Measurements from ENCODE around the gene TTC5.
A peak's percentile ranks its signal among the peaks of the same experiment; 100 is the strongest.

TTC5 gene

DNA sequence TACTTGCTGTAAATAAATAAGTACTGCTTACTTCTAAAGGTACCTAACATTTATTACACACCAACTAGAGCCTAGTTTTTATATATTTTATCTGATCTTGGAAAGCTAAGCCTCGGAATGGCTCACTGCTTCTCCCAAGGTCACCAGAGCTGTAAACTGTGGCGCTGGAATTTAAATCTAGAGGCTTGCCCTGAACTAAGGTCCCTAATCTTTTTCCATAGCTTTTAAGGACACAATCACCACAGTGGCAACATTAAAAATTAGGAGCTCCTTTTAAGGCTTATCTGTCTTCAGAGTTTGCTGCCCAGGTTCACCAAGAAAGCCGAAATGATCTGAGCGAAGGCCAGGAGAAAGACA is 26.7 kb upstream of the TTC5 start:
- Histone ChIP-seq H3K4me3 (IDR thresholded peaks at IDR 0.05; ENCODE audit: insufficient read depth, low read depth, low read length) (peak overlapping the region; percentile 51), H2AFZ (ENCODE audit: low read depth) (peak overlapping the region; percentile 48; the same call in 1 of the 2 replicates), H4K20me1 (ENCODE audit: insufficient read depth) (no peaks in the 10 kb centered on the region), H3K9ac (peak overlapping the region; percentile 61; the same call in 1 of the 2 replicates), H3K4me1 (ENCODE audit: low read depth, poor library complexity, severe bottlenecking) (peaks cover 23% of the 10 kb centered on the region), H3K27ac (peak overlapping the region; percentile 64), H3K79me2 (ENCODE audit: insufficient read depth, low read depth) (peaks cover 42% of the 10 kb centered on the region), H3K4me2 (peak overlapping the region; percentile 73), H3K36me3 (ENCODE audit: insufficient read depth) (no peaks in the 10 kb centered on the region), H3K27me3 (ENCODE audit: insufficient read depth, low read depth) (no peaks in the 10 kb centered on the region)
- TF ChIP-seq, protein P1, sequence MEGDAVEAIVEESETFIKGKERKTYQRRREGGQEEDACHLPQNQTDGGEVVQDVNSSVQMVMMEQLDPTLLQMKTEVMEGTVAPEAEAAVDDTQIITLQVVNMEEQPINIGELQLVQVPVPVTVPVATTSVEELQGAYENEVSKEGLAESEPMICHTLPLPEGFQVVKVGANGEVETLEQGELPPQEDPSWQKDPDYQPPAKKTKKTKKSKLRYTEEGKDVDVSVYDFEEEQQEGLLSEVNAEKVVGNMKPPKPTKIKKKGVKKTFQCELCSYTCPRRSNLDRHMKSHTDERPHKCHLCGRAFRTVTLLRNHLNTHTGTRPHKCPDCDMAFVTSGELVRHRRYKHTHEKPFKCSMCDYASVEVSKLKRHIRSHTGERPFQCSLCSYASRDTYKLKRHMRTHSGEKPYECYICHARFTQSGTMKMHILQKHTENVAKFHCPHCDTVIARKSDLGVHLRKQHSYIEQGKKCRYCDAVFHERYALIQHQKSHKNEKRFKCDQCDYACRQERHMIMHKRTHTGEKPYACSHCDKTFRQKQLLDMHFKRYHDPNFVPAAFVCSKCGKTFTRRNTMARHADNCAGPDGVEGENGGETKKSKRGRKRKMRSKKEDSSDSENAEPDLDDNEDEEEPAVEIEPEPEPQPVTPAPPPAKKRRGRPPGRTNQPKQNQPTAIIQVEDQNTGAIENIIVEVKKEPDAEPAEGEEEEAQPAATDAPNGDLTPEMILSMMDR (conservative IDR thresholded peaks at IDR 0.05; ENCODE audit: low read depth, low read length): no peak

DNA sequence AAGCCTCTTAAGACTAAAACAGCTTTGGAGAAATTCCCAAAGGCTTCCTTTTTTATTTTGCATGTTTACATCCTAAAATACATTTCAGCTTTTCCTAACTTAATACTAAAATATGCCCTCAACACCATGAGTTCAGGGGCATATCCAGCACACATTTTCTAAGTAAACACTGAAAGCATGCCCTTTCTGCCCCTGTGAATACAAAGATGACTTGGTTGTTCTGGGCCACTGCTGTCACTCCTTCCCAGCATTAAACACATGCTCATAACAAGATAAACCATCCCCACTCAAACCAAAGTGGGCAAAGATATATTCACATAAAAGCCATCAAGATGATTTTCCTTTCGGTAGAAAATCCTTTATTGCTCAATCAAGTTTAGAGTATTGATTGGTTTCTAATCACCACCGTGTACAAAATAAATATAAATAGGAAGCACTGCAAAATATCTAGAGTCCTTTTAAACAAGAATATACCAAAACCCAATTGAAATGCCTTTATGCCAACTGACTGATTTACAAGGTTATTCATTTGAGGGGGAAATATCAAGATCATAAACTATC is 25.4 kb upstream of the TTC5 start:
- H4K20me1 ChIP-seq (ENCODE audit: insufficient read depth): no peaks in the 10 kb centered on the region
- H3K4me1 ChIP-seq (ENCODE audit: low read depth, poor library complexity, severe bottlenecking): peaks cover 29% of the 10 kb centered on the region
- no peaks in the 10 kb centered on the region; the same call in 1 of the 2 replicates for H3K36me3 ChIP-seq (ENCODE audit: insufficient read depth)
- H3K4me2 ChIP-seq: peak overlapping the region; percentile 11; the same call in 1 of the 2 replicates
- H3K27me3 ChIP-seq (ENCODE audit: insufficient read depth, low read depth): no peaks in the 10 kb centered on the region
- TF ChIP-seq, protein P1 (conservative IDR thresholded peaks at IDR 0.05; ENCODE audit: low read depth, low read length): no peak
- peaks cover 42% of the 10 kb centered on the region for H3K79me2 ChIP-seq (ENCODE audit: insufficient read depth, low read depth)
- no peak overlapping the region for H3K9ac ChIP-seq
- no peak overlapping the region for H3K27ac ChIP-seq
- H2AFZ ChIP-seq (ENCODE audit: low read depth): no peak overlapping the region
- no peak overlapping the region for H3K4me3 ChIP-seq (IDR thresholded peaks at IDR 0.05; ENCODE audit: insufficient read depth, low read depth, low read length)

DNA sequence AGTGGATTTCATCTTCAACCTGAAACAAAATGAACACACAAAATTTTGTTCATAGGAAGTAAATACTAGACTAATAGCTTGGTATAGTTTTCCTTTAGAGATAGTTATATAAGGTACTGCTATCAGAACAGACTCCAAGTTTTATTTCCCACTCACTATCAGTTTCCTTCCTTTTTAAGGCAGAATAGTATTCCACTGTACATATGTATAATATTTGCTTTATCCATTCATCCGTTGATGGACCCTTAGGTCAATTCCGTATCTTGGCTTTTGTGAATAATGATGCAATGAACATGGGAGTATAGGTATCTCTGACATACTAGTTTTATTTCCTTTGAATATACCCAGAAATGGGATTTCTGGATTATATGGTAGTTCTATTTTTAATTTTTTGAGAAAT is 23.6 kb upstream of the TTC5 start:
- H3K9ac ChIP-seq: no peak overlapping the region
- no peaks in the 10 kb centered on the region; the same call in 1 of the 2 replicates for H3K36me3 ChIP-seq (ENCODE audit: insufficient read depth)
- H3K4me3 ChIP-seq (IDR thresholded peaks at IDR 0.05; ENCODE audit: insufficient read depth, low read depth, low read length): no peak overlapping the region
- H3K4me2 ChIP-seq: no peak overlapping the region
- H3K27me3 ChIP-seq (ENCODE audit: insufficient read depth, low read depth): no peaks in the 10 kb centered on the region
- peaks cover 42% of the 10 kb centered on the region for H3K79me2 ChIP-seq (ENCODE audit: insufficient read depth, low read depth)
- no peak overlapping the region for H2AFZ ChIP-seq (ENCODE audit: low read depth)
- H3K4me1 ChIP-seq (ENCODE audit: low read depth, poor library complexity, severe bottlenecking): peaks cover 29% of the 10 kb centered on the region
- TF ChIP-seq, protein P1 (conservative IDR thresholded peaks at IDR 0.05; ENCODE audit: low read depth, low read length): no peak
- H4K20me1 ChIP-seq (ENCODE audit: insufficient read depth): no peaks in the 10 kb centered on the region
- H3K27ac ChIP-seq: no peak overlapping the region

DNA sequence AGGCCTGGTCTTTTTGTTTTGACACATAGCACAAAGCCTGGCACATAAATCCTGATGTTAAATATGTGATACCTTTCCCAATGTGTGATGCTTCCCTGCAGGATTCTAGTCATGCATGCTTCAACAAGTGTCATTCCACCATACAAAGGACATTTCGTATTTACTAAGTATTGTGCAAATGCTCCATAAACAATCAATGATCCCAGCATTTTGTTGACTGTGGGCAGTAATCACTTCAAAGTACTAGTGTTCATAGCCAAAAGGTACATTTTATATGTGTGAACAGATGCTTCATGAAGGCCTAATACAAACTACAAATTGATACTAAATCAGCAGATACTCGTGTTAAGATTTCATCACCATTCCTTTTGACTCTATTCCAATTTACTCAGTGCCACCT is 23.0 kb upstream of the TTC5 start:
- H3K27ac ChIP-seq: no peak overlapping the region
- no peaks in the 10 kb centered on the region; the same call in 1 of the 2 replicates for H3K36me3 ChIP-seq (ENCODE audit: insufficient read depth)
- H3K4me2 ChIP-seq: no peak overlapping the region
- H3K9ac ChIP-seq: no peak overlapping the region
- no peak overlapping the region for H2AFZ ChIP-seq (ENCODE audit: low read depth)
- peaks cover 25% of the 10 kb centered on the region for H3K4me1 ChIP-seq (ENCODE audit: low read depth, poor library complexity, severe bottlenecking)
- no peaks in the 10 kb centered on the region for H4K20me1 ChIP-seq (ENCODE audit: insufficient read depth)
- TF ChIP-seq, protein P1 (conservative IDR thresholded peaks at IDR 0.05; ENCODE audit: low read depth, low read length): no peak
- H3K27me3 ChIP-seq (ENCODE audit: insufficient read depth, low read depth): no peaks in the 10 kb centered on the region
- peaks cover 42% of the 10 kb centered on the region for H3K79me2 ChIP-seq (ENCODE audit: insufficient read depth, low read depth)
- H3K4me3 ChIP-seq (IDR thresholded peaks at IDR 0.05; ENCODE audit: insufficient read depth, low read depth, low read length): no peak overlapping the region

All from KMS-11 (cell line).